ENCODE results near the gene TLE1.

DNA sequence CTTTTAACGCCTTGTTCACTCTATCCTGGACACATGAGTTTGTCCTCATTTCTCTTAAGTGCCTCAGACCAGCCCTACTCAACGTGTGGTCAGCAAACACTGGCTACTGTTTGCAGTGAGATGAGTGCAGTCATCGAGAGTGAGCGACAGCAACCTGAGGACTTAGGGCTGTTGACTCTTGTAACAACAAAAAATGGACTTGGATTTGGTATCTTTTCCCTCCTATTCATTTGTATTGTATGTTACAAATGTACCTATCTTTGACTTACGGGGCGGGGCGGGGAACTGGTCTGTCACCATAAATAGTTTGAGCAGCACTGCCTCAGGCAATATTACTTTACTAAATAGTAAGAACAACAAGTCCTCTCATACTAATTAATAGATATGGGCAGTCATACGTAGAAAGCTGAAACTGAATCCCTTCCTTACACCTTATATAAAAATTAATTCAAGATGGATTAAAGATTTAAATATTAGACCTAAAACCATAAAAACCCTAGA lies 84.1 kb downstream of the TLE1 start:
- TF ChIP-seq CTCF (IDR thresholded peaks at IDR 0.05) (no peak), POLR2AphosphoS5 (IDR thresholded peaks at IDR 0.05) (no peak), POLR2A (IDR thresholded peaks at IDR 0.05) (no peak), EP300 (IDR thresholded peaks at IDR 0.05) (no peak)

Measured in stomach (tissue), 4 donors.